A673 (cell line): ENCODE results near the gene TNS3. TPM values are rescaled to one million over a fixed set of nuclear protein-coding genes. Genes with fewer than 3 reads are reported as not detected.

Source experiments
- BruUV-seq: library from RNA; stranded (reverse); fragments of 400-500 nt; replicated peaks from 2 replicates; lab custom pipeline; 2021; lab: Mats Ljungman, UMichigan
- CTCF ChIA-PET: fragments of 300-600 bp; sonication (Branson Sonifier 250); formaldehyde crosslinking; loops from one replicate; lab custom pipeline; 2022; ENCODE audit warnings: antibody characterized with exemption; lab: Charles Lee
- POLR2A ChIA-PET: fragments of 300-600 bp; sonication (Branson Sonifier 250); formaldehyde crosslinking; loops from one replicate; lab custom pipeline; 2022; ENCODE audit warnings: antibody characterized with exemption; ENCODE audit not compliant: low non-redundant PET; lab: Charles Lee
- DNase-seq: peaks from one replicate; pipeline ENCODE4 v3.0.0-alpha.2; 2015; ENCODE audit warnings: low spot score
- H3K27ac ChIP-seq: fragments of 200-600 bp; sonication (generic); 2 replicates; pipeline ENCODE4 v1.5.1; 2016; ENCODE audit warnings: mixed run types, low read depth, mild to moderate bottlenecking, mixed read lengths, antibody characterized with exemption, low read length; ENCODE audit not compliant: poor library complexity, severe bottlenecking
- H3K27me3 ChIP-seq: fragments of 200-600 bp; sonication (generic); replicated peaks from 2 replicates; pipeline ENCODE4 v1.6.1; 2017; ENCODE audit warnings: mixed run types, low read depth, mild to moderate bottlenecking, mixed read lengths, antibody characterized with exemption, low read length; ENCODE audit not compliant: insufficient read depth, poor library complexity
- H3K36me3 ChIP-seq: fragments of 200-600 bp; sonication (generic); 2 replicates; pipeline ENCODE4 v1.6.1; 2016; ENCODE audit warnings: mixed run types, mild to moderate bottlenecking, mixed read lengths, antibody characterized with exemption, low read length; ENCODE audit not compliant: insufficient read depth, poor library complexity, severe bottlenecking
- H3K4me1 ChIP-seq: fragments of 200-600 bp; sonication (generic); 2 replicates; pipeline ENCODE4 v1.6.1; 2017; ENCODE audit warnings: mixed run types, mild to moderate bottlenecking, mixed read lengths, antibody characterized with exemption, low read length; ENCODE audit not compliant: insufficient read depth, poor library complexity, severe bottlenecking
- H3K4me3 ChIP-seq: fragments of 200-600 bp; sonication (generic); 2 replicates; pipeline ENCODE4 v1.5.1; 2016; ENCODE audit warnings: low read depth, mixed run types, mild to moderate bottlenecking, mixed read lengths, low read length; ENCODE audit not compliant: poor library complexity, severe bottlenecking
- H3K9me3 ChIP-seq: fragments of 200-600 bp; sonication (generic); 2 replicates; pipeline ENCODE4 v1.6.1; 2016; ENCODE audit warnings: mixed run types, low read depth, mild to moderate bottlenecking, mixed read lengths, antibody characterized with exemption, low read length; ENCODE audit not compliant: poor library complexity, severe bottlenecking
- CTCF ChIP-seq: fragments of 300-800, 200-600 bp; sonication (generic); conservative IDR thresholded peaks from 2 replicates; pipeline ENCODE4 v1.5.1; 2017; ENCODE audit warnings: low read depth, mild to moderate bottlenecking, antibody characterized with exemption, low read length, moderate library complexity, mixed read lengths
- EZH2 ChIP-seq: fragments of 200-600 bp; sonication (generic); IDR thresholded peaks from 2 replicates; pipeline ENCODE4 v1.6.1; 2017; ENCODE audit warnings: borderline replicate concordance, low read depth, mild to moderate bottlenecking, mixed read lengths, antibody characterized with exemption, low read length; ENCODE audit not compliant: poor library complexity, severe bottlenecking
- intact Hi-C: fragments of 100-400 bp; cut with micrococcal nuclease; formaldehyde crosslinking; loops from one replicate; pipeline ENCODE4 v1.10.0; 2022; ENCODE audit not compliant: unreplicated experiment
- total RNA-seq: library from RNA; stranded (reverse); gene quantifications from 2 replicates; pipeline ENCODE4 v1.2.3, GENCODE V29; 2021

The TNS3 gene
- total RNA-seq, 1 experiment from 2014 or later = not detected

DNA sequence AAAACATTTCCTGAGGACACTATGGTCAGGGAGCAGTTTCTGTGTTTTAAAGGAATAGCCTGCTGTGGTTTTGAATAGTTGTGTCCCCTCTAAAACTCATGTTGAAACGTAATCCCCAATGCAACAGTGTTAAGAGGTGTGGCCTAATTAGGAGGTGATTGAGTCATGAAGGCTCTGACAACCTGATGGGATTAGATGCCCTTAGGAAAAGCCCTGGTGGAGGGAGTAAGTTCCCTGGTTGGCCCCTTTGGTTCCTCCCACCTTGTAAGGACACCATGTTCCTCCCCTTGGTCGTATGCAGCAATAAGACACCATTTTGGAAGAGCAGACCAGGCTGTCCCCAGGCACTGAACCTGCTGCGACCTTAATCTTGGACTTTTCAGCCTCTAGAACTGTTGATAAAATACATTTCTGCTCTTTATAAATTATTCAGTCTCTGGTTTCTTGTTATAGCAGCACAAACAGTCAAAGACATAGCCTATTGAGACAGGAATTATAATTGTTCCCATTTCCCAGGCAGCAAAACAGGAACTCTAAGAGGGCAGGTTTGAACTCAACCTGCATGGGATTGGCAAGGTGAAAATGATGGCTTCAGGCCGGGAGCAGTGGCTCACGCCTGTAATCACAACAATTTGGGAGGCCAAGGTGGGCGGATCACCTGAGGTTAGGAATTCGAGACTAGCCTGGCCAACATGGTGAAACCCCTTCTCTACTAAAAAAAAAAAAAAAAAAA is 20.5 kb upstream of the TNS3 start:
- POLR2A ChIA-PET = no interaction called here
- TF ChIP-seq EZH2 (no peak), CTCF (no peak)
- intact Hi-C loops = no loop called here
- Histone ChIP-seq H3K27ac (no peak overlapping the region), H3K4me1 (no peaks in the 10 kb centered on the region), H3K4me3 (no peak overlapping the region), H3K27me3 (no peaks in the 10 kb centered on the region), H3K9me3 (peaks cover 3% of the 10 kb centered on the region), H3K36me3 (no peaks in the 10 kb centered on the region)
- no TSS peak for BruUV-seq
- no peak for DNase-seq
- CTCF ChIA-PET = no interaction called here

DNA sequence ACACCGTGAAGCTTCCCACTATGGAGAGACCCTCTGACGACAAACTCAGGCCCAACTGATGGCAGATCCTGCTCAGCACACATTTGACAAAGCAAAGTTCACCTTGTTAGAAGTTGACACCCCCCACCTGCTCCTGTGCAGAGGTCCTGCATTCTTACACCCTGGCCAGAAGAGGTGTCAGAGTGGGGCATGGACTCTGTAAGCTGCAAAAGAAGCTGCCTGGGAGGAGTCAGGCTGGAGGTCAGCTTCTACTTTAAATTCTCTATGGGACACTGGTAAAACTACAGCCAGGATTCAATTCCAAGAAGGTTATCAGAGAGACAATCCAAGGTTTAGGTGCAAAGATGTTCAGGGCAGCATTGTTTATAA is 20.0 kb upstream of the TNS3 start:
- no peak for DNase-seq
- no TSS peak for BruUV-seq
- Histone ChIP-seq H3K4me3 (no peak overlapping the region), H3K4me1 (no peaks in the 10 kb centered on the region), H3K36me3 (no peaks in the 10 kb centered on the region), H3K9me3 (peaks cover 7% of the 10 kb centered on the region), H3K27me3 (no peaks in the 10 kb centered on the region), H3K27ac (no peak overlapping the region)
- intact Hi-C loops = no loop called here
- POLR2A ChIA-PET = no interaction called here
- TF ChIP-seq EZH2 (no peak), CTCF (no peak)
- CTCF ChIA-PET = no interaction called here

DNA sequence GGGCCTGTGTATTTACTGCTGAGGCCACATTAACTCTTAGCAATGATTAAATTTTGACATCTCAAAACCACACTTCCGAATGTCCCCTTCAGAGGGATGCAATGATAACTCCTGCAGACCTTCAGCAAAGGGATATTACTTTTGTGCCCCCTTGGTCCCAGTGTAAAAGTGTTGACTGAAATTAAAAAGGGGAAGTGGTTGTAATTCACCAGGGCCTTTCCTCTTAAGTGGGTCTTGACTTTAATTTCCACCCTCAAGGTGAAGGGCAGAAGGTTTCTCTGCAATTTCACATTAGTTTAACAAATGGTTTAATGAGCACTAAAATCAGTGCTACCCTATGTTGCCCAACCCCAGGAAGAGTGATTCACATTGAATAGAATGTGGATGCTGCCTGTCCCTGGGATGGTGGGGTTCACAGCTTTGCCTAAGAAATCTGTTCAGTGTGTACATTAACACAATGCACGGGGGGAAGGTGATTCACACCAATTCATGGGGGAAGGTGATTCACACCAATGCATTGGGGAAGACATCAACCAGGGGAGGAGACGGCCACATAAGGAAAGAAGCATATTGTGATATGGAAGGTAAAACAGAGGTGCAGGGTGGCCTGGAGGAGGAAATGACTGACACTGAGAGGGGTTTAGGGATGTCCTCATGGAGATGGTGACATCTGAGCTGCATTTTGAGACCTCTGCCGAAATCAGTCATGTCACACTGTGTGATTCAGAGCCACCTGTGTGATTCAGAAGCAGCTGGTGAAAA is 19.4 kb upstream of the TNS3 start:
- TF ChIP-seq CTCF (no peak), EZH2 (no peak)
- intact Hi-C loops = no loop called here
- Histone ChIP-seq H3K4me3 (no peak overlapping the region), H3K27me3 (no peaks in the 10 kb centered on the region), H3K9me3 (peaks cover 10% of the 10 kb centered on the region), H3K4me1 (no peaks in the 10 kb centered on the region), H3K36me3 (no peaks in the 10 kb centered on the region), H3K27ac (no peak overlapping the region)
- POLR2A ChIA-PET = no interaction called here
- BruUV-seq = no TSS peak
- no peak for DNase-seq
- CTCF ChIA-PET = no interaction called here
